ENCODE data around the gene SND1. TPM values are rescaled to one million over a fixed set of nuclear protein-coding genes. Genes with fewer than 3 reads are reported as not detected.

The SND1 gene
- total RNA-seq, 1 experiment from 2014 or later = 218 TPM

DNA sequence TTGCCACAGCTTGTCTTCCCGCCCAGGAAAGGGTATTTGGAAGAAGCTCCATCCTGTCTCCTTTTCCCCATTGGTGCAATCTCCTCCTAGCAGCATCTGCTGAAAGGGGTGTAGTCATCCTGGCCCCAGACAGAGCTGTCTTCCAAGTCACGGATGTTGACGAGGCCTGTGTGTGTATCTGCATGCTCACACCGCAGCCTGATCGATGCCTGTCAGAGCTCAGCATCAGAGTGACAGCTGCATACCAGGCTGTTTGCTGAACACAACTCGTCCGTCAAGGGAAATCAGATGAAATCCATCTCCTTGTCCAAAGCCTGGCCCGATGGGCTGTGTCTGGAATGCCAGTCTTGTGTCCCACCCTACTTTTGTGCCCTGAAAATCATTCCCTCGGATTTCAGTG lies 400.4 kb downstream of the SND1 start:
- no peak overlapping the region for H2BK20ac ChIP-seq (ENCODE audit: low read depth, low read length, poor library complexity, severe bottlenecking)
- H3K4me1 ChIP-seq (ENCODE audit: insufficient read depth, low read length) = no peaks in the 10 kb centered on the region
- DNase-seq = no peak
- no peak overlapping the region for H3K23ac ChIP-seq (ENCODE audit: insufficient read length, low read depth, low read length)
- Mint-ChIP-seq H3K27ac (no peak overlapping the region), H3K9me3 (no peaks in the 10 kb centered on the region), H3K36me3 (ENCODE audit: insufficient read depth in 1 of 3, low read depth in 3 of 3) (no peaks in the 10 kb centered on the region; a peak in 2 of 7 replicates), H3K4me3 (no peak overlapping the region), H3K4me1 (no peaks in the 10 kb centered on the region; a peak in 1 of 4 replicates), H3K27me3 (ENCODE audit: low read depth) (no peaks in the 10 kb centered on the region)
- no peak overlapping the region for H4K91ac ChIP-seq (ENCODE audit: insufficient read length, low read depth, low read length)
- whole genome bisulfite sequencing (ENCODE audit: extremely low coverage, insufficient read length, low lambda C conversion rate) = no CpG with 5 or more reads among the region's 9 CpGs
- H3K56ac ChIP-seq (ENCODE audit: insufficient read length, low read depth, low read length) = no peak overlapping the region
- H4K8ac ChIP-seq (replicated peaks; ENCODE audit: insufficient read length, low read depth, low read length) = no peak overlapping the region
- no peak overlapping the region for H2BK12ac ChIP-seq (ENCODE audit: insufficient read length, low read depth, low read length)
- no peaks in the 10 kb centered on the region for H3K23me2 ChIP-seq (ENCODE audit: insufficient read length, low read depth, low read length, poor library complexity, severe bottlenecking)
- H2AFZ ChIP-seq (ENCODE audit: low read length) = no peak overlapping the region
- no peak overlapping the region for H3T11ph ChIP-seq (ENCODE audit: low read length)
- H4K20me1 ChIP-seq (ENCODE audit: control insufficient read depth, insufficient read depth, insufficient read length) = no peaks in the 10 kb centered on the region
- H2AK5ac ChIP-seq (ENCODE audit: insufficient read length, low read length) = no peak overlapping the region
- no peak overlapping the region for H3K14ac ChIP-seq (ENCODE audit: insufficient read depth, low read length)
- H3K9ac ChIP-seq (ENCODE audit: extremely low read depth, insufficient read length, low read length) = no peak overlapping the region
- no peak overlapping the region for H2BK15ac ChIP-seq (ENCODE audit: low read depth, low read length)
- no peaks in the 10 kb centered on the region for H3K79me1 ChIP-seq (ENCODE audit: insufficient read depth, low read depth, low read length, poor library complexity, severe bottlenecking)
- H3K9me3 ChIP-seq (ENCODE audit: control insufficient read depth, low read depth, low read length) = no peaks in the 10 kb centered on the region
- no peak overlapping the region for H4K5ac ChIP-seq (ENCODE audit: insufficient read length, low read depth, low read length)
- H3K4me2 ChIP-seq (ENCODE audit: insufficient read depth, insufficient read length, low read length) = no peak overlapping the region
- no peak overlapping the region for H3K4ac ChIP-seq (ENCODE audit: low read depth, low read length)
- H3K27ac ChIP-seq (ENCODE audit: insufficient read length, low read depth, low read length) = no peak overlapping the region
- H2BK5ac ChIP-seq (ENCODE audit: insufficient read length, low read length) = no peak overlapping the region
- H3K27me3 ChIP-seq (ENCODE audit: insufficient read depth, low read length) = no peaks in the 10 kb centered on the region
- H2BK120ac ChIP-seq (ENCODE audit: low read depth, low read length, poor library complexity, severe bottlenecking) = no peak overlapping the region
- H3K18ac ChIP-seq (ENCODE audit: insufficient read length, low read depth, low read length) = no peak overlapping the region
- no peak for TF ChIP-seq CTCF (conservative IDR thresholded peaks at IDR 0.05)
- no peaks in the 10 kb centered on the region for H3K79me2 ChIP-seq (ENCODE audit: insufficient read depth, low read length)

All from H9 (cell line).